GM23338 (cell line): Measurements from ENCODE around the gene CDR2L. TPM values are rescaled to one million over a fixed set of nuclear protein-coding genes. Genes with fewer than 3 reads are reported as not detected.

Experiments used
- ATAC-seq: fragments of 200-7000 bp; cut with Tn5 transposase; 3 replicates; pipeline ENCODE4 v1.9.1; 2020
- DNase-seq: peaks from one replicate; pipeline ENCODE4 v3.0.0-alpha.2; 2015; ENCODE audit warnings: low spot score
- H2AFZ ChIP-seq: fragments of 200-600 bp; sonication (generic); 2 replicates; pipeline ENCODE4 v1.8.0; 2016; ENCODE audit warnings: antibody characterized with exemption, mild to moderate bottlenecking, moderate library complexity
- H3F3A ChIP-seq: fragments of 200-600 bp; sonication (generic); replicated peaks from 2 replicates; pipeline ENCODE4 v1.8.0; 2017; ENCODE audit warnings: antibody characterized with exemption, mixed run types, low read depth
- H3K27ac ChIP-seq: fragments of 200-600 bp; sonication (generic); 2 replicates; pipeline ENCODE4 v1.6.1; 2016; ENCODE audit warnings: low read depth
- H3K27me3 ChIP-seq: fragments of 200-600 bp; sonication (generic); 2 replicates; pipeline ENCODE4 v1.8.0; 2016; ENCODE audit warnings: mild to moderate bottlenecking, mixed run types, moderate library complexity; ENCODE audit not compliant: insufficient read depth
- H3K36me3 ChIP-seq: fragments of 200-600 bp; sonication (generic); 2 replicates; pipeline ENCODE4 v1.8.0; 2016; ENCODE audit warnings: mild to moderate bottlenecking; ENCODE audit not compliant: insufficient read depth
- H3K4me1 ChIP-seq: fragments of 200-600 bp; sonication (generic); 2 replicates; pipeline ENCODE4 v1.8.0; 2016; ENCODE audit warnings: mild to moderate bottlenecking, moderate library complexity; ENCODE audit not compliant: insufficient read depth
- H3K4me2 ChIP-seq: fragments of 200-600 bp; sonication (generic); 2 replicates; pipeline ENCODE4 v1.7.1; 2017; ENCODE audit warnings: mixed run types
- H3K4me3 ChIP-seq: fragments of 200-600 bp; sonication (generic); 2 replicates; pipeline ENCODE4 v1.6.1; 2016; ENCODE audit warnings: mixed run types
- H3K79me2 ChIP-seq: fragments of 200-600 bp; sonication (generic); replicated peaks from 2 replicates; pipeline ENCODE4 v1.8.0; 2017; ENCODE audit warnings: mild to moderate bottlenecking; ENCODE audit not compliant: insufficient read depth
- H3K9me2 ChIP-seq: fragments of 200-600 bp; sonication (generic); 2 replicates; pipeline ENCODE4 v1.8.0; 2017; ENCODE audit not compliant: insufficient read depth
- H4K20me1 ChIP-seq: fragments of 200-600 bp; sonication (generic); replicated peaks from 2 replicates; pipeline ENCODE4 v1.8.0; 2017; ENCODE audit warnings: mild to moderate bottlenecking; ENCODE audit not compliant: insufficient read depth
- H3K27ac Mint-ChIP-seq: 2 replicates; pipeline ENCODE4 v1.8.0; 2020; ENCODE audit warnings: inconsistent platforms, mild to moderate bottlenecking, moderate library complexity, mixed read lengths
- H3K27me3 Mint-ChIP-seq: 3 replicates; pipeline ENCODE4 v1.8.0; 2022; ENCODE audit warnings: low read depth, mild to moderate bottlenecking, moderate library complexity, mixed read lengths, inconsistent platforms; ENCODE audit not compliant: insufficient read depth, poor library complexity
- H3K36me3 Mint-ChIP-seq: 3 replicates; pipeline ENCODE4 v1.8.0; 2021; ENCODE audit warnings: low read depth, mild to moderate bottlenecking, inconsistent platforms, moderate library complexity, mixed read lengths
- H3K4me1 Mint-ChIP-seq: 3 replicates; pipeline ENCODE4 v1.8.0; 2020; ENCODE audit warnings: mild to moderate bottlenecking, inconsistent platforms, mixed read lengths
- H3K4me3 Mint-ChIP-seq: 3 replicates; pipeline ENCODE4 v1.8.0; 2021; ENCODE audit warnings: moderate library complexity, mild to moderate bottlenecking, inconsistent platforms, mixed read lengths
- H3K9me3 Mint-ChIP-seq: 3 replicates; pipeline ENCODE4 v1.8.0; 2020; ENCODE audit warnings: moderate library complexity, mild to moderate bottlenecking, inconsistent platforms, mixed read lengths
- CREB1 ChIP-seq: fragments of 250-450 bp; sonication (Bioruptor Pico); IDR thresholded peaks from 2 replicates; pipeline ENCODE4 v1.5.0; 2020; ENCODE audit warnings: low read depth, mild to moderate bottlenecking, moderate library complexity
- CTCF ChIP-seq, 2 experiments: fragments of 200-600 bp in 1 of 2; sonication (generic) in 1 of 2; conservative IDR thresholded peaks; 2 replicates each; pipeline versions ENCODE4 v1.5.1 to v1.6.1; 2016 to 2017; ENCODE audit warnings: antibody characterized with exemption in 2 of 2, low read depth in 2 of 2, mild to moderate bottlenecking in 2 of 2, moderate library complexity in 1 of 2
- ETS1 ChIP-seq: IDR thresholded peaks from 2 replicates; pipeline ENCODE4 v1.6.1; 2016; ENCODE audit warnings: antibody characterized with exemption
- EZH2 ChIP-seq: fragments of 200-600 bp; sonication (generic); IDR thresholded peaks from one replicate; pipeline ENCODE4 v1.8.0; 2017; ENCODE audit warnings: antibody characterized with exemption, mild to moderate bottlenecking, low read depth; ENCODE audit not compliant: unreplicated experiment
- EZH2phosphoT487 ChIP-seq: fragments of 200-600 bp; sonication (generic); IDR thresholded peaks from one replicate; pipeline ENCODE4 v1.8.1; 2018; ENCODE audit warnings: antibody characterized with exemption; ENCODE audit not compliant: unreplicated experiment
- JUNB ChIP-seq: IDR thresholded peaks from one replicate; pipeline ENCODE4 v1.6.1; 2016; ENCODE audit warnings: antibody characterized with exemption; ENCODE audit not compliant: unreplicated experiment
- NANOG ChIP-seq: IDR thresholded peaks from 2 replicates; pipeline ENCODE4 v1.6.1; 2016; ENCODE audit warnings: antibody characterized with exemption, borderline replicate concordance
- POLR2AphosphoS5 ChIP-seq: IDR thresholded peaks from 2 replicates; pipeline ENCODE4 v1.6.1; 2016; ENCODE audit warnings: antibody characterized with exemption, low read depth
- STAT1 ChIP-seq: IDR thresholded peaks from one replicate; pipeline ENCODE4 v1.6.1; 2016; ENCODE audit warnings: antibody characterized with exemption; ENCODE audit not compliant: unreplicated experiment
- ZNF114 ChIP-seq: fragments of 250-450 bp; sonication (Bioruptor Pico); IDR thresholded peaks from 2 replicates; pipeline ENCODE4 v1.5.0; 2020; ENCODE audit warnings: mild to moderate bottlenecking, moderate library complexity
- ZNF331 ChIP-seq: fragments of 250-450 bp; sonication (Bioruptor Pico); IDR thresholded peaks from 2 replicates; pipeline ENCODE4 v1.5.0; 2020; ENCODE audit warnings: low read depth, mild to moderate bottlenecking, moderate library complexity
- ZNF462 ChIP-seq: fragments of 250-450 bp; sonication (Bioruptor Pico); IDR thresholded peaks from 2 replicates; pipeline ENCODE4 v1.5.0; 2020; ENCODE audit warnings: mild to moderate bottlenecking, moderate library complexity
- polyA plus RNA-seq: library from polyadenylated mRNA; unstranded; fragments of >200 nt; fragmentation: Nextera tagmentation; extraction: Ambion mirVana; gene quantifications from 2 replicates; pipeline ENCODE4 v1.2.1, GENCODE V29; 2016
- total RNA-seq: library from RNA; depleted of rRNA; stranded (reverse); fragments of >200 nt; shearing (Covaris generic); gene quantifications from 2 replicates; pipeline ENCODE4 v1.2.3, GENCODE V29; 2014
- TF ChIP-seq, protein P1 (sequence below): IDR thresholded peaks from one replicate; pipeline ENCODE4 v1.6.1; 2018; ENCODE audit warnings: antibody characterized with exemption; ENCODE audit not compliant: unreplicated experiment

The CDR2L gene
- total and polyA plus RNA-seq, 2 experiments from 2014 or later: 17.7 to 35.8 TPM

DNA sequence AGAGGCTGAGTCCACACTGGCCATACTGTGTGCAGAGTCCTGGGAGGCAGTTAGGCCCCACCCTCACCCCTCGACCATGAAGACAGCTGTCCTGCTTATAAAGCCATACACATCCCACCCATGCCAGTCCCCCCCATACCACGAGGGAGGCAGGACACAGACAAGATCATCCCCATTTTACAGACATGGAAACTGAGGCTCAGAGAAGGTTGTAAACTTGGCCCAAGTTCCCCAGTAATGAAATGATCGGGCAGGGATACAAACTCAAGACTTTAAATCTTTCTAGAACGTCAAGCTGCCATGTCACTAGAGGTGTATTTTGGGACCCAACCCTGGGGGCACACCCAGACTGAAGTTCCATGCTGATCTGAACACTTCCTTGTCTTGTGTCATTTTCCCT, 31.3 kb upstream of the CDR2L start:
- Histone ChIP-seq H2AFZ (no peak overlapping the region), H3K4me2 (no peak overlapping the region), H3F3A (no peaks in the 10 kb centered on the region), H3K4me1 (peaks cover 8% of the 10 kb centered on the region; the same call in 1 of the 2 replicates), H3K27ac (no peak overlapping the region), H3K36me3 (no peaks in the 10 kb centered on the region), H3K79me2 (no peaks in the 10 kb centered on the region), H3K9me2 (no peaks in the 10 kb centered on the region), H3K4me3 (no peak overlapping the region), H3K27me3 (peaks cover 6% of the 10 kb centered on the region; the same call in 1 of the 2 replicates), H4K20me1 (no peaks in the 10 kb centered on the region)
- H3K36me3 Mint-ChIP-seq: no peaks in the 10 kb centered on the region
- H3K4me1 Mint-ChIP-seq: peaks cover 7% of the 10 kb centered on the region; the same call in 2 of the 3 replicates
- H3K27ac Mint-ChIP-seq: no peak overlapping the region
- no peak for TF ChIP-seq CTCF (conservative IDR thresholded peaks at IDR 0.05; ENCODE audit: low read depth in 2 of 2)
- TF ChIP-seq, protein P1, sequence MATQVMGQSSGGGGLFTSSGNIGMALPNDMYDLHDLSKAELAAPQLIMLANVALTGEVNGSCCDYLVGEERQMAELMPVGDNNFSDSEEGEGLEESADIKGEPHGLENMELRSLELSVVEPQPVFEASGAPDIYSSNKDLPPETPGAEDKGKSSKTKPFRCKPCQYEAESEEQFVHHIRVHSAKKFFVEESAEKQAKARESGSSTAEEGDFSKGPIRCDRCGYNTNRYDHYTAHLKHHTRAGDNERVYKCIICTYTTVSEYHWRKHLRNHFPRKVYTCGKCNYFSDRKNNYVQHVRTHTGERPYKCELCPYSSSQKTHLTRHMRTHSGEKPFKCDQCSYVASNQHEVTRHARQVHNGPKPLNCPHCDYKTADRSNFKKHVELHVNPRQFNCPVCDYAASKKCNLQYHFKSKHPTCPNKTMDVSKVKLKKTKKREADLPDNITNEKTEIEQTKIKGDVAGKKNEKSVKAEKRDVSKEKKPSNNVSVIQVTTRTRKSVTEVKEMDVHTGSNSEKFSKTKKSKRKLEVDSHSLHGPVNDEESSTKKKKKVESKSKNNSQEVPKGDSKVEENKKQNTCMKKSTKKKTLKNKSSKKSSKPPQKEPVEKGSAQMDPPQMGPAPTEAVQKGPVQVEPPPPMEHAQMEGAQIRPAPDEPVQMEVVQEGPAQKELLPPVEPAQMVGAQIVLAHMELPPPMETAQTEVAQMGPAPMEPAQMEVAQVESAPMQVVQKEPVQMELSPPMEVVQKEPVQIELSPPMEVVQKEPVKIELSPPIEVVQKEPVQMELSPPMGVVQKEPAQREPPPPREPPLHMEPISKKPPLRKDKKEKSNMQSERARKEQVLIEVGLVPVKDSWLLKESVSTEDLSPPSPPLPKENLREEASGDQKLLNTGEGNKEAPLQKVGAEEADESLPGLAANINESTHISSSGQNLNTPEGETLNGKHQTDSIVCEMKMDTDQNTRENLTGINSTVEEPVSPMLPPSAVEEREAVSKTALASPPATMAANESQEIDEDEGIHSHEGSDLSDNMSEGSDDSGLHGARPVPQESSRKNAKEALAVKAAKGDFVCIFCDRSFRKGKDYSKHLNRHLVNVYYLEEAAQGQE: no peak
- no peak for TF ChIP-seq ZNF331
- TF ChIP-seq ZNF462 (CRISPR knock-in tag): no peak
- TF ChIP-seq STAT1: no peak
- TF ChIP-seq CREB1 (CRISPR knock-in tag): no peak
- no peak for TF ChIP-seq ETS1
- TF ChIP-seq EZH2phosphoT487: no peak
- no peak for TF ChIP-seq POLR2AphosphoS5
- TF ChIP-seq EZH2: no peak
- no peak for TF ChIP-seq NANOG
- TF ChIP-seq JUNB: no peak
- TF ChIP-seq ZNF114 (CRISPR knock-in tag): no peak
- ATAC-seq (no peak), DNase-seq (no peak)
- peaks cover 18% of the 10 kb centered on the region for H3K27me3 Mint-ChIP-seq
- H3K4me3 Mint-ChIP-seq: no peak overlapping the region
- no peaks in the 10 kb centered on the region for H3K9me3 Mint-ChIP-seq
